Mammary epithelial cell (primary cell): ENCODE measurements around the gene HS3ST5.

Experiments used
- CTCF ChIP-seq, 2 donors: IDR thresholded peaks in 1 of 2; conservative IDR thresholded peaks in 1 of 2; 2 replicates each; pipeline ENCODE4 v1.5.1; 2011 to 2012; ENCODE audit warnings: inconsistent platforms in 2 of 2, low read length in 2 of 2, mild to moderate bottlenecking in 2 of 2, control low read depth in 1 of 2, low read depth in 1 of 2; ENCODE audit not compliant: insufficient read depth in 1 of 2; ENCODE audit errors: extremely low read depth in 1 of 2
- EZH2 ChIP-seq: IDR thresholded peaks from 2 replicates; pipeline ENCODE4 v1.6.1; 2012; ENCODE audit warnings: low read length, inconsistent platforms, borderline replicate concordance

- TF ChIP-seq CTCF (conservative IDR thresholded peaks at IDR 0.05 in 1 of 2, IDR thresholded peaks at IDR 0.05 in 1 of 2; ENCODE audit: extremely low read depth in 1 of 2, insufficient read depth in 1 of 2, low read depth in 1 of 2, low read length in 2 of 2) (no peak), EZH2 (no peak)
These were observed 300.4 kb downstream of the HS3ST5 start for GRCh38 chr6:114042267-114043016.
